Esophagus squamous epithelium (tissue), 5 donors: ENCODE measurements around the gene ARAP3. TPM values are rescaled to one million over a fixed set of nuclear protein-coding genes. Genes with fewer than 3 reads are reported as not detected.

Source experiments
- DNase-seq: peaks from one replicate; lab custom pipeline; 2025; lab: John Stamatoyannopoulos, UW
- H3K27ac ChIP-seq, 4 donors: fragments of 200-600 bp; sonication (generic); one replicate each; pipeline ENCODE4 v1.5.1; 2016 to 2019; ENCODE audit warnings: mild to moderate bottlenecking in 1 of 4
- H3K27me3 ChIP-seq, 4 donors: fragments of 200-600 bp; sonication (generic); 1 replicate in 3 of 4; 2 replicates in 1 of 4; pipeline versions ENCODE4 v1.5.1 to v1.6.0; 2017 to 2021; ENCODE audit warnings: antibody characterized with exemption in 1 of 4
- H3K36me3 ChIP-seq, 3 donors: fragments of 200-600 bp; sonication (generic); one replicate each; pipeline ENCODE4 v1.5.1; 2016 to 2019
- H3K4me1 ChIP-seq, 3 donors: fragments of 200-600 bp; sonication (generic); one replicate each; pipeline ENCODE4 v1.5.1; 2017 to 2019
- H3K4me3 ChIP-seq, 4 donors: fragments of 200-600 bp; sonication (generic); 1 replicate in 3 of 4; 2 replicates in 1 of 4; pipeline ENCODE4 v1.5.1; 2016 to 2019; ENCODE audit warnings: mild to moderate bottlenecking in 2 of 4, moderate library complexity in 1 of 4
- H3K9me3 ChIP-seq, 3 donors: fragments of 200-600 bp; sonication (generic); one replicate each; pipeline ENCODE4 v1.5.1; 2016 to 2019
- POLR2A ChIP-seq, 4 donors: fragments of 450-650 bp; IDR thresholded peaks; one replicate each; pipeline ENCODE4 v1.6.1; 2017; ENCODE audit warnings: antibody characterized with exemption in 4 of 4, mild to moderate bottlenecking in 4 of 4, moderate library complexity in 3 of 4
- WGBS, 2 donors: methylation state at CpG; one replicate each; pipeline ENCODE4 v1.1.5; 2018; 5-methylcytosine and 5-hydroxymethylcytosine counted together
- intact Hi-C: fragments of 100-400 bp; cut with DNase I; formaldehyde crosslinking; loops from one replicate; pipeline ENCODE4 v1.15.0; 2022
- total RNA-seq, 4 donors: library from RNA; depleted of rRNA; stranded (reverse); fragments of >200 nt; gene quantifications; one replicate each; pipeline ENCODE4 v1.1.0, GENCODE V29; 2016
- TF ChIP-seq, protein P1 (sequence below), 6 experiments: fragments of 450-650 bp in 4 of 6; fragments of 200-600 bp in 2 of 6; sonication (generic) in 2 of 6; IDR thresholded peaks; one replicate each; pipeline ENCODE4 v1.5.1; 2016 to 2019; ENCODE audit warnings: antibody characterized with exemption in 6 of 6, mild to moderate bottlenecking in 4 of 6, moderate library complexity in 4 of 6
- donor health status: DM: yes; HTN: yes; CAD: no.

ARAP3 gene
- total RNA-seq, 4 donors from 2014 or later: 1.1 to 5.9 (median 2.4) TPM

DNA sequence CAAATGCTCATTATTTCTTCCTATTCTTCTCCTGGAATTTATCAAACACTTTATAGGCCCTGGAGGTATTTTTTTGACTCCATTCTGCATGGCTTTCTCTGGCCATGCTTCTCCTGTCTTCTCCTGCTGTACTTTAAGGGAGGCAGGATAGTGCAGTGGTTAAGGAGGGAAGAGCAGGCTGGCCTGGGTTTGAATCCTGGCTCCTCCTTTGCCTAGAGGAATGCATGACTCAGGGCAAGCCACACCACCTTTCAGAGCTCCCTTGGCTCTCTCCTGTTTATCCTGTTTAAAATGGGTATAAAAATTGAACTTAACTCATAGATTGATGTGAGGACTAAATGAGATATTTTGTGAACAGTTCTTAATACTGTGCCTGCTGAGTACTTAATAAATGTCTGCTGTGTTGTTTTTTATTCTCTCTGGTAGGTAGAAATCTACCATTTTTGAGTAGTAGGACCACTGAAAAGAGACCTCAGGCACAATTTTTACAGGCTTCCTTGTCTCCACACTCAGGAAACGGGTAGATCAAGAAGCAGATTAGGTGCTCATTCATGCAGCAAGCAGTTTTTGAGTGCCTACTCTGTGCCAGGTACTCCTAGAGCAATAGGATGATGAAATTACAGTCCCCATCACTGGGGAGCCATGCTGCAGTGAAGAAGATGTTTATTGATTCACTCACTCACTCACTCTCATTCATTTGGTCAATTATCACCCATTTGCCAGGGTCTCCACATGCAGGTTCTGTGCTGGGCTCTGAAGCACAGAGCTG is 32.7 kb upstream of the ARAP3 start:
- no peak overlapping the region for H3K4me3 ChIP-seq
- intact Hi-C loops: no loop called here
- no peaks in the 10 kb centered on the region for H3K36me3 ChIP-seq
- H3K4me1 ChIP-seq: peaks cover 7 to 34% (median 9%) of the 10 kb centered on the region in 3 donors
- no peak overlapping the region for H3K27ac ChIP-seq
- TF ChIP-seq, protein P1, sequence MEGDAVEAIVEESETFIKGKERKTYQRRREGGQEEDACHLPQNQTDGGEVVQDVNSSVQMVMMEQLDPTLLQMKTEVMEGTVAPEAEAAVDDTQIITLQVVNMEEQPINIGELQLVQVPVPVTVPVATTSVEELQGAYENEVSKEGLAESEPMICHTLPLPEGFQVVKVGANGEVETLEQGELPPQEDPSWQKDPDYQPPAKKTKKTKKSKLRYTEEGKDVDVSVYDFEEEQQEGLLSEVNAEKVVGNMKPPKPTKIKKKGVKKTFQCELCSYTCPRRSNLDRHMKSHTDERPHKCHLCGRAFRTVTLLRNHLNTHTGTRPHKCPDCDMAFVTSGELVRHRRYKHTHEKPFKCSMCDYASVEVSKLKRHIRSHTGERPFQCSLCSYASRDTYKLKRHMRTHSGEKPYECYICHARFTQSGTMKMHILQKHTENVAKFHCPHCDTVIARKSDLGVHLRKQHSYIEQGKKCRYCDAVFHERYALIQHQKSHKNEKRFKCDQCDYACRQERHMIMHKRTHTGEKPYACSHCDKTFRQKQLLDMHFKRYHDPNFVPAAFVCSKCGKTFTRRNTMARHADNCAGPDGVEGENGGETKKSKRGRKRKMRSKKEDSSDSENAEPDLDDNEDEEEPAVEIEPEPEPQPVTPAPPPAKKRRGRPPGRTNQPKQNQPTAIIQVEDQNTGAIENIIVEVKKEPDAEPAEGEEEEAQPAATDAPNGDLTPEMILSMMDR (IDR thresholded peaks at IDR 0.05): peak in 1 of 6 experiments; percentile 16
- no peak for TF ChIP-seq POLR2A (IDR thresholded peaks at IDR 0.05)
- no peak for DNase-seq
- 30 to 37% methylated on average over 1 of the region's 1 CpG for WGBS, 2 donors
- H3K27me3 ChIP-seq: peaks cover 0 to 18% (median 0%) of the 10 kb centered on the region in 4 donors
- no peaks in the 10 kb centered on the region for H3K9me3 ChIP-seq

DNA sequence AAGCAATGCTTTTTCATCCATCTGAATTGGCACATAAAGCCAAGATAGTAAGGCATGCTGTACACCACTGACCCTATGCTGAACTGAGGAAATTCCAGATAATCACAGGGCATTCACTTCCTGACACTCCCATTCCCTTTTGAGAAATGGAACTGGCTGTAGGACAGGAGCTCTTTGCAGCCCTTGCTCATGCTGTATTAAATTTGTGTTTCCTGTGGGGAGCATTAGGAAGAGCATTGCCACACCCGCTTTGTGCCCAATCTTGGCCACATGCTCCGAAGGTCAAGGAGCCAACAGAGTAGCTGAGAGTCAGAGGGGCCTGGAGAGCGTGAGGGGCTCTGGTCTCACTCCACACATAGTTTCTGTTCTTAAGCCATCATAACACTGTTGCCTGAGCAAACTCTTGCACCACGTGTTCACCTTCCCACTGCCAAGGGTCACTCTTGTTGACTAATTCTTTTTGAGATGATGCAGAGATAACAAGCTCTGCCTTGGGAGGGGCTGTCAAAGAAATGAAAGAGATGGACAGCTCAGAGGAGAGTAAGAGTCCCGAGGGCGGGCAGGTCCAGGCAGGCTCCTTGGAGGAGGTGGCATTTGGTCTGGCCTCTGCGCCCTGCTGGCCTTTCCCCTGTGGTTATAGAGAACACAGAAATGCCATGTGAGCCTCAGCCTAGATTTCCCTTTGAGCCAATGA is 31.7 kb upstream of the ARAP3 start:
- DNase-seq: no peak
- H3K27ac ChIP-seq: no peak overlapping the region
- no peaks in the 10 kb centered on the region for H3K36me3 ChIP-seq
- 47 to 79% methylated on average over 6 to 7 of the region's 7 CpGs for WGBS, 2 donors
- intact Hi-C loops: no loop called here
- no peak overlapping the region for H3K4me3 ChIP-seq
- peaks cover 0 to 24% (median 0%) of the 10 kb centered on the region in 4 donors for H3K27me3 ChIP-seq
- H3K9me3 ChIP-seq: no peaks in the 10 kb centered on the region
- TF ChIP-seq, protein P1 (IDR thresholded peaks at IDR 0.05): no peak
- no peak for TF ChIP-seq POLR2A (IDR thresholded peaks at IDR 0.05)
- peaks cover 7 to 34% (median 9%) of the 10 kb centered on the region in 3 donors for H3K4me1 ChIP-seq

DNA sequence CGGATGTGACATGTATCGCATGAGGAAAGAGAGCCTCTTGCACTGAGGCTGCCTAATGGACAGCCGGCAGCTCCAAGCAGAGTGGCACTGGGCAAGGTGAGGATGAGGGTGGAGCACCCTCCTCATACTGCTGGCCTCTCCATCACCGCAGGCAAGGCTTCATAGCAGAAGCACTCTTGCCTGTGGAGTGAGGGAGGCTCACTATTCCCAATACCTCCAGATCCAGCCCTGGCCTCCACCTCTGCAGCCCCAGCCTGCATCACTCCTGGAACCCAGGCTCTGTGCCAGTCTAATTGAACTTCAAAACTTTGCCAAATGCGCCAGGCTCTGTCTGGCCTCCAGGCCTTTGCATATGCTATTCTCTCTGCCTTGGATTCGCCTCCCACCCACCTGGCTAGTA is 29.7 kb upstream of the ARAP3 start:
- H3K9me3 ChIP-seq: no peaks in the 10 kb centered on the region
- H3K4me3 ChIP-seq: no peak overlapping the region
- peaks cover 0 to 18% (median 0%) of the 10 kb centered on the region in 4 donors for H3K27me3 ChIP-seq
- no peak for DNase-seq
- no peaks in the 10 kb centered on the region for H3K36me3 ChIP-seq
- 82 to 85% methylated on average over 4 to 6 of the region's 6 CpGs for WGBS, 2 donors
- intact Hi-C loops: no loop called here
- no peak overlapping the region for H3K27ac ChIP-seq
- TF ChIP-seq POLR2A (IDR thresholded peaks at IDR 0.05): no peak
- TF ChIP-seq, protein P1 (IDR thresholded peaks at IDR 0.05): no peak
- peaks cover 7 to 34% (median 9%) of the 10 kb centered on the region in 3 donors for H3K4me1 ChIP-seq

DNA sequence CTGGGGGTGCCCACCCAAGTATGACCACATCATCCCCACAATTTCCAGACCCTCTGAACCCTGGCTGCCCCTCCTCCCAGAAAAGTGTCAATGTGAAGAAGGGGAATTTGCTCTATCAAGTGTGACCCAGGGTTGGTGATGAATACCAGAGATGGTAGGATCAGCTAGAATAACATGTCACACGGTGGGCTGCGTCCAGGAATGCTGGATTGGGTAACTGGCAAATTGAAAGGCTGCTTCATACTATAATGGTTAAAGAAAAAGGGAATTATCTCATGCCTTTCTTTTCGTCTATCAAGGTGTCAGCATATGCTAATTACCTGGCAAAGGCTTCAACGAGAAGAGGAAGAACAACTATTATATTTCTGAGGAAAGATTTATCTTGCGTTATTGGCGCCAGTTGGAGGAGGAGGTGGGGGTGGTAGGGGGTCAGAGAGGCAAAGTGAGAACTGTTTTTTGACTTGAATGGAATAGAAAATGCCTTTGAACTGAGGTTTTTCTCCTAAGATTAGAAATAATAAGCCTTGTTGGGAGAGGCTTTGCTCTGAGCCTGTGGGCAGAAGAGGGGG is 27.8 kb upstream of the ARAP3 start:
- Histone ChIP-seq H3K27ac (no peak overlapping the region), H3K36me3 (no peaks in the 10 kb centered on the region), H3K9me3 (no peaks in the 10 kb centered on the region), H3K4me3 (no peak overlapping the region), H3K4me1 (peaks cover 4 to 20% (median 7%) of the 10 kb centered on the region in 3 donors), H3K27me3 (peaks cover 0 to 28% (median 0%) of the 10 kb centered on the region in 4 donors)
- DNase-seq: no peak
- no peak for TF ChIP-seq POLR2A (IDR thresholded peaks at IDR 0.05)
- TF ChIP-seq, protein P1 (IDR thresholded peaks at IDR 0.05): no peak
- WGBS, 2 donors: 43 to 57% methylated on average over 6 of the region's 6 CpGs
- intact Hi-C loops: no loop called here
